ENCODE data around the gene RAB38.

RAB38 gene

DNA sequence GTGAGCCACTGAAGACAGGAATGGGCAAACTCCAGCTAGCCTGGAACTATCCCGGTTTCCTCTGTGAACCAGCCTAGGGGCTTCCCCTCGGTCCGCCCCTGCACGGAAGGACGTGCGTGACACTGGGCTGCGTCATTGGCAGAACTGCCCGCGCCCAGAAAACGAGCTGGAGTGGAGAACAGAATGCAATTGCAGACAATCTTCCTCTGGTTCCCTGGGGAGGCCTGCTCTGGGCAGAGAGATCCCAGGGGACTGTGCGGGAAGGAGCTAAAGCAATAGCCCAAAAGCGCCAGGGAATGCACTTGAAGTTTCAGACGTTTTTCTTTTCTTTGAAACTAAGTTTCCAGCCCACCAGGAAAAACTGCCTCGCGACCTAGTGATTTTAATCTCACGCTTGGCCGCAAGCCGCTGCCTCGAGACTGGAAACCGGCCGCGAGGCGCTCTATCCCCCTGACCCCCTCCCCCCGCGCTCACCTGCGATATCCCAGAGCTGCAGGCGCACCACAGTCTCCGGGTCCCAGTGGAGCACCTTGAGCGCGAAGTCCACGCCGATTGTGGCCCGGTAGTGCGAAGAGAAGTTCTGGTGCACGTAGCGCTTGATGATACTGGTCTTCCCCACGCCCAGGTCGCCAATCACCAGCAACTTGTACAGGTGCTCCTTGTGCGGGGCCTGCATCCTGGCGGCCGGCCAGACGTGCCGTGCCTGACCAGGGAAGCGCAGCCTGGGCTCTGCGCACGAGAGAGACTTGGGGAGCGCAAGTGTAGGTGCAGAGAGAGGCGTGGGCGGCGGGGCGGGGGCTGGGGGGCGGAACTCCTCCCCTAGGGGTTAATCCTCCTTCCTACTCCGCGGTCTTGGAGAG is at the start of gene RAB38:
RAB38 (minus strand) TSS at position 735 of the 860 bp plus-strand sequence; CDS start at position 676, 59 bp downstream.
- DNase-seq (ENCODE audit: low read depth) = no peak

DNA sequence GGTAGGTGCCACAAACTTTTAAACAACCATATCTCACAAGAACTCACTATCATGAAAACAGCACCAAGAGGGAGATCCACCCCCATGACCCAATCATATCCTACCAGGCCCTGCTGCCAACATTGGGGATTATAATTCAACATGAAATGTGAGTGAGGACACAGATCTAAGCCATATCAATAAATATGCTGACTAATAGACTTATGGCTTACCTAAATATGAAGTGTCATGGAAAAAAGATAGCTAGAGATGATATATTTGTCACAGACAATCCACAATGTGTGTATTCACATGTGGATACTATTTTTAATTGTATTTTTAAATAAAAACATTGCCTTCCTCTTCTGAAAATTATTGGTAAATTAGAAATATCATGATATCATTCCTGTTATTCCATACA is 38.2 kb upstream of the RAB38 start:
- no peak for DNase-seq (ENCODE audit: low read depth)

DNA sequence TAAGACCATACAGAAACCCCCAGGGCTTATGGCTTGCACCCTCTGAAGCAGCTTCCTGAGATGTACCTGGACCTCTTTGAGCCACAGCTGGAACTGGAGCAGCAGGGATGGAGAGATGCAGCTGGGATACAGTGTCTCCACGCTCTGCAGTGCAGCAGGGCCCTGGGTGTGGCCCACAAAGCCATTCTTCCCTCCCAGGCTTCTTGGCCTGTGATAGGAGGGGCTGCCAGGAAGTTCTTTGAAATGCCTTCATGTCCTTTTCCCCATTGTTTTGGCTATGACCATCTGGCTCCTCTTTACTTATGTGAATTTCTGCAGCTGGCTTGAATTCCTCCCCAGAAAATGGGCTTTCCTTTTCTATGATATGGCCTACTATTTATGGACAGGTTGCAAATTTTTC is 37.1 kb upstream of the RAB38 start:
- no peak for DNase-seq (ENCODE audit: low read depth)

DNA sequence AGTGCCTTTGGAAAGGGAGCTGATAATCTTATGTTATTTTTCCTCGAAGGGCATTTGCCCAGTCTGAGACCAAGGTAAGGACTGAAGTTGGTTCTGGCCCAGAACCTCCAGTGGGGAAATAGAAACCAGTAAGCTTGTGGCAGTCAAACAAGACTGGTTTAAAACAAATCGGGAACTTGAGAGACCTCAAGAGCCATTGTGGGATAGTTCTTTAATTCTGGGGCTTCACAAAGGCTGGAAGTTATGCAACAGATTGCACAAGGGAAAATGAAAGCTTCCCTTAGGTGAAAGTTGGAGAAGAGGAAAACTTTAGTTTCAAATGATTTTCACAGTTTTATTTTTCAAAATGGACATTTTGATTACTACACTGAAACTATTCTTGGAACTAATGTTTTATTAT is 33.5 kb upstream of the RAB38 start:
- DNase-seq (ENCODE audit: low read depth) = no peak

DNA sequence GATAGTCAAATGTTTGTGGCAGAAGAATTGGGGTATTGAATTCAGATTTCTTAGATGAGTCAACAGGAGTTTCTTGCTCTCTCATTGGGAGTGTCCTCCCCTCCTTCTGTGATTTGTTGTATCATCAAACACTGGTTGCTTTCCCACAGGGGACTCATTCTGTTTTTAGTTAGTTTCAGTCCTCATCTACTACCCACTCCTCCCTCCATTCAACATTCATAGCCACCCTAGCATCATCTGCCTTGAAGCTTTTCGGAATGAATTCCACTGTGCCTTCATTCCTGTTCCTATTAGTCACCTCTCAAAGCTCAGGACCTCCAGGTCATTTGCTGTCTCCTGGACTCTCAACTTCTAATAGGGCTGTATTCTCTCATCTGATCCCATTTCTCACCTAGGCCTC is 31.5 kb upstream of the RAB38 start:
- no peak for DNase-seq (ENCODE audit: low read depth)

DNA sequence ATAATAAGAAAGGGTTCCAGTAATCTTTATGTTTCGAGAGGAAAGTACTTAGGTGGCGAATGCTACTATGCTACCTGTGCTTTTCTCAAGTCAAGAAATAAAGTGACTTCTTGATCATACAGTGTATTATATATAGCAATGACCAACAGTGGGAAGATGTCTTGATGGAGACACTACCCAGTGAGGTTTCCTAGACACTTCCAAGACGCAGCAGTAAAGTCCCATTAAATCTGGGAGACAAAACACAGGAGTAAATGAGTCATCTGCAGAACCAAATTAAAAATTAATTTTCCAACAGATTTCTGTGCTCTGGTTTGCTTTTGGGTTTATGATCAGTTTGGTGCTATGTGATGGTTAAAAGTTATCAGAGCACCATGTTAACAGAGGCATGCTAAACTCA is 29.1 kb upstream of the RAB38 start:
- DNase-seq (ENCODE audit: low read depth) = no peak

DNA sequence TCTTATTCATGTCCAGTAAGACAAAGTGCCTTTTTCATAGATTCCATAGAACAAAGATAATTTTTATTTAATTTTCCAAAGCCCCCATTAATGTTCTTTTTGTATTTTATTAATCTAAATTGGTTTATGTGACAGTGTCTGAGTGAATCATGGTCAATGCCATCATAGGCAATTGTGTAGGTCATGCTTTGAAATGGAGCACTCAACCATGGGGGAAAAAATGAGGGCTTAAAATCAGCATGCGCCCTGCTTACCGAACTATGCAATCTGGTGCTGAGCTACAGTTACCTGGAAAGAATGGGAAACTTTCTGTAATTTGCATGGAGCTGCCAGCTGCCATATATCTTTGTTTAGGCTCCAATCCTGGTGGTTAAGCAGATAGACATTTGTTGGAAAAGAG is 28.4 kb upstream of the RAB38 start:
- no peak for DNase-seq (ENCODE audit: low read depth)

DNA sequence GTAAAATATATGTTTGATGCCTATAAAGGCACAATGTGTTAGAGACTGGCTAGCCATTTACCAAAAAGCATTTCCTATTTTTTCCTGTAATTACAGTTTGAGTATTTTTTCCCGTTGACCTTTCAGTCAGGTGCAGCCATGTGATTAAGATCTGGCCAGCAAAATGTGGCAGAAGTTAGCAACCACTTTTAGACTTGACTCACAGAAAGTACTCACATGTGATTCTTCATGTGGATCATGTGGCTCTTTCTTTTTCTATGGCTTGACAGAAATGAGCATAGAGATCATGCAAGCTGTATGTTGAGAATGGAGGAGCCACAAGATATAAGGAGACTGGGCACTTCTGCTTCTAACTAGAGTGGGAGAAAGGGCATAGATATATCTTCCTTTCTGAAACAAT is 27.3 kb upstream of the RAB38 start:
- DNase-seq (ENCODE audit: low read depth) = no peak

DNA sequence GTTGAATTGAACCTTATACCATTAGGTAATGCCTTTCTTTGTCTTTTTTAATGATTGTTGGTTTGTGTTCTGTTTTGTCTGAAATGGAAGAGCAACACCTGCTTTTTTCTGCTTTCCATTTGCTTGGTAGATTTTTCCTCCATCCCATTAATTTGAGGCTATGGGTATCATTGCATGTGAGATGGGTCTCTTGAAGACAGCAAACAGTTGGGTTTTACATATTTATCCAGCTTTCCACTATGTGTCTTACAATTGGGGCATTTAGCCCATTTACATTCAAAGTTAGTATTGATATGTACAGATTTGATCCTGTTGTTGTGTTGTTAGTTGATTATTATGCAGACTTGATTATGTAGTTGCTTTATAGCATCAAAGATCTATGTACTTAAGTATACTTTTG is 21.1 kb upstream of the RAB38 start:
- no peak for DNase-seq (ENCODE audit: low read depth)

DNA sequence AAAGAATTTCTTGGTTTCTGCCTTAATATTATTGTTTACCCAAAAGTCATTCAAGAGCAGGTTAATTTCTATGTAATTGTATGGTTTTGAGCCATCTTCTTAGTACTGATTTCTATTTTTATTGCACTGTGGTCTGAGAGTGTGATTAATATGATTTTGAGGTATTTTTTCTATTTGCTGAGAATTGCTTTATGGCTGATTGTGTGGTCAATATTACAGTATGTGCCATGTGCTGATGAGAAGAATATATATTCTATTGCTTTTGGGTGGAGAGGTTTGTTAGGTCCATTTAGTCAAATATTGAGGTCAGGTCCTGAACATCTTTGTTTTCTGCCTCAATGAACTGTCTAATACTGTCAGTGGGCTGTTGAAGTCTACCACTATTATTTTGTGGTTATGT is 20.7 kb upstream of the RAB38 start:
- no peak for DNase-seq (ENCODE audit: low read depth)

DNA sequence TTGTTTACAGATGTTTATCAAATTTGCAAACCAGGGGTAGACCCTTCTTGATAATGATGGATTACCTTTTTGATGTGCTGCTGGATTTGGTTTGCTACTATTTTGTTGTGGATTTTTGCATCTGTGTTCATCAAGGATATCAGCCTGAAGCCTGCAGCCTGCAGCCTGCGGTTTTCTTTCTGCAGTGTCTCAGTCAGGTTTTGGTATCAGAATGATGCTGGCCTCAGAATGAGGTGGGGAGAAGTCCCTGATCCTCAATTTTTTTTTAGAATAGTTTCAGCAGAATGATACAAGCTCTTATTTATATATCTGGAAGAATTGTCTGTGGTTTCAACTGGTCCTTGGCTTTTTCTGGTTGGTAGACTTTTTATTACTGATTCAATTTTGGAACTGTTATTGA is 19.7 kb upstream of the RAB38 start:
- no peak for DNase-seq (ENCODE audit: low read depth)

DNA sequence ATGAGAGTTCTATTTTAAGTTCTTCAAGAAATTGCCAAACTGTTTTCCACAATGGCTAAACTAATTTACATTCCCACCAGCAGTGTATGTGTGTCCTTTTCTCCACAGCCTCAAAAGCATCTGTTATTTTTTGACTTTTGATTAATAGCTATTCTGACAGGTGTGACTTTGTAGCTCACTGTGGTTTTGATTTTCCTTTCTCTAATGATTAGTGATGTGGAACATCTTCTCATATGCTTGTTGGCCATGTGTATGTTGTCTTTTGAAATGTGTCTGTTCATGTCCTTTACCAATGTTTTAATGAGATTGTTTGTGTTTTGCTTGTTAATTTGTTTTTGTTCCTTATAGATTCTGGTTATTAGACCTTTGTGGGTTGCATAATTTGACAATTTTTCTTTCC is 18.0 kb upstream of the RAB38 start:
- DNase-seq (ENCODE audit: low read depth) = no peak

DNA sequence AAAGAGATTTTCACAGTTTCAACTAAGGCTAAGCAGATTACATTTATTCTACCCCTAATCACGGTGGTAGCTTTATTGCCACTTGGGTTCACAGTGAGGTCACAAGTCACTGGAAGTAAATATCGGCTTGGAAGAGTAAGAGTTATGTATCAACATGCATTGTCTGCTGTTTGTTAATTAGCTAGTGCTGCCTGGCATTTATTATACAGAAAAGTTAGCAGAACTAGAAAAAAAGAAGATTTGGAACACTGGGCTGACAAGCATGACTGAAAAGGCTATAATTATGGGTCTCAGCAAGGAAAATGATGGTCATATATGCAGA is 13.7 kb upstream of the RAB38 start:
- DNase-seq (ENCODE audit: low read depth) = no peak

DNA sequence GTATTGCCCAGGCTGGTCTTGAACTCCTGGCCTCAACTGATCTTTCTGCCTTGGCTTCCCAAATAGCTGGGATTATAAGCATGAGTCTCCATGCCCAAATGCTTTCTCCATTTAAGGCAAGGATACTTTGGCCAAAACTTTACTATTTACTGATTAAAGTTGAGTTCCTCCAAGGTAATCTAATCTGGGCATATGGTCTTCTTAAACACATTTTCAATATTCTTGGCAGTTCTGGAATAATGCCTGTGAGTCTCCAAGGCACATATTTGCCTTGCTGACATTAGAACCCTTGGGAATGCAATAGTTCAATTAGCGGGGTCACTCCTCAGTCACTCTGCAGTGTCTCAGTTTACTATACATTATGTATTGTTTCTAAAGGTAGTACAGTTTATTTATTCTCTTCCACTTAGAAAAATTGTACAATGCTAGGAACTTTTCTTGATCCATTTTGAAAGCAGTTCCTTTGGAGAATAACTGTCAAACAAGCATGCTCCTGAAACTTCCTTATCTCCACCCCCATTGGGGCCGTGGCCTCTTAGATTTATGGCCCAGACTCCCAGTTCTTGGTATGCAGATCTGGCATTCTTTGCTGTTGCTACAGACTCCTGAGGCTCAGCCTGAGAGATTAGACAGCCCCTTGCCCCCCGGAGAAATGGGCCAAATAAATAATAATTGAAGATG is 13.1 kb upstream of the RAB38 start:
- DNase-seq (ENCODE audit: low read depth) = no peak

DNA sequence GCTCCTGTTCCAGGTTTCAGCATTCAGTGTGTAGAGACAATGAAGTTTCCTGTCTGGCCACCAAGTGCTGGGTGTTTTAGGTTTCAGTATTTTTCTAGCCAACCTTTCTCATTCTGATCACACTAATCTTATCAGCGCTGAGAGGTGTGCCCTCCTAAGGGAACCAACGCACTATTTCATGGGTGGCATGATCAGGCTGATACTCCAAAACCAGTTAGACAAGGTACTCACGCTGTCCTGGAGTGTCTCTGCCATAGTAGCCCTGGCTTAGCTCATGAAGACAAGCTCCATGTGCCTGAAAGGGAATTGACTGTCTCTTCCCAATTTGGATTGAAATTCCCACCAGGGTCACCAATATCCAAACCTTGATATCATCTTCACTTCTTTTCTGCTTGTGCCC is 8.0 kb upstream of the RAB38 start:
- DNase-seq (ENCODE audit: low read depth) = no peak

DNA sequence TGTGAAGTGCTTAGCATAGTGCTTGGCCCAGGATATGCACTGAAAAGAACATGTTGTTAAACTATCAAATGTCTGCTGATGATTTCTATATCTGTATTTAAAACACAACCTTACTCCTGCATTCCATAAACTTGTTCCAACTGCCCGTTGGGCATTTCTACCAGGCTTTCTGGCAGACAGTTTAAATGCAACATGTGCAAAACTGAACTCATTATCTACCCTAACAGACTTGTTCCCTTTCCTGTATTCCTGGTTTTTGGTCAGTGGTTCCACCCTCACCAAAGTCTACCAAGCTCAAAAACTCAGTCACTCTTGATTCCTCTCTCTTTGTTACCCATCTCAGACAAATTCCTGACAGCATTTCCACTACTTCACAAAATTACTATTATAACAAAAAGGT is 6.5 kb upstream of the RAB38 start:
- DNase-seq (ENCODE audit: low read depth) = no peak

DNA sequence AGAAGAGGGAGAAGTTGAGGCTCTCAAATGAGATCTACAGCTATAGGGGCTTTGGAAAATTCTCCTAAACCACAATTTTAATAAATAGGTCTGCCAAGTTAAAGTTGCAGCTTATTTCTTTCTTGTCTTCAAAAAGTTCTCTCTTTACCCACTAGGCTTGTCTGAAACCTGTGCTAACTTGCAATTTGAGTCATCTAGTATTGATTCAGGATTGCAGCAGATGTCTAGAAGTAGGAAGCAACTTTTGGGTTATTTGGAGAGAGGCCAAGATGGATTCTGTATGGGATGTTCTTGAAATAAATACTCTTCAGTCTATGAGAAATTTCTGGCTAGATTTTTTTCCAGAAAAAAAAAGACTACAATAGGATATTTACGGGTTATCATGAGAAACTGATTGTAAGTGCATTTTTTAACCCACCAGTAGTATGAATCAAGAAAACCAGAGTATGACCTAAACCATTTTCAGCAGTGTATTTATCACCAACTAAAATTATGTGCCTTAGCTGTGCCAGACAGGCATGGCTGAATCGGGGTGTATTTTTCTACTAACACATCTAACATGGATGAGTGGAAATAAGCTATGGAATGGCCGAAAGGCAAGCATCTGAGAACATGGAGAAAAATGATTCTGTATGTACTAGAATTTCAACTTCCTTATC is 4.9 kb upstream of the RAB38 start:
- no peak for DNase-seq (ENCODE audit: low read depth)

DNA sequence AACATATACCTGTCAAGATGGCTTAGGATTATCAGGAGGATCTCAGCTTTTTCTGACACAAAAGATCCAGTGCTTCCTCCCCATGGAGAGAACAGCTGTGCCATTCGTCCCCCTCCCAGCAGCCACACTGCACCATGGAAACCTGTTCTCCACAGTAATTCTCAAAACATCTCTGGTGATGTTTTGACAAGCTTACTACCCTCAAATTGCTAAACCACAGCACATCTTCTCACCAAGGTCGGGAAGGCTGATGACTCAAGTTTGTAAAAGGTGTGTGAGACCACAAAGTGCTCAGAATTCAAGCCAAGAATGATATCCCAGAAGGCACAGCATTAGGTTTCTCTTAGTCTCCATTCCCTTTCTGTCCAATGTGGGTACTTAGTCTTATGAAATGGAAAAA is 3.9 kb upstream of the RAB38 start:
- no peak for DNase-seq (ENCODE audit: low read depth)

DNA sequence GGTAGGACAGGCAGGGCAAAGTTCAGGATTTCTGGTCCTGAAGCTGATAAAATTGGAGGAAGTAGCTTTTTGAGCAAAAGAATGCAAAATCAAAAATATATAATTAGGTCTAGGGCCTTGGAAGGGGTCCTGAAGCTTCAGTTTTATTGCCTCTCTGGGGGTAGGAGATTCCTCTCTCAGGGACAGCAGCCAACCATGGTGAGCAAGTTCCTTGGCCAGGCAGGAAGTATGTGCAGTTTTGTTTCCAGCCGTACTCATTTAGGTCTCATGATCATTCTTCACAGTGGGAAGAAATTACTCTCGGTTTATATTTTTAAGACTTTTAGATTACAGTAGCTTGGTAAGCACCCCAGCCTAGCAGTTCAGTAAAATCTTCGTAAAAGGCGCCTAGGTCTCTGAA is 2.9 kb upstream of the RAB38 start:
- DNase-seq (ENCODE audit: low read depth) = no peak

DNA sequence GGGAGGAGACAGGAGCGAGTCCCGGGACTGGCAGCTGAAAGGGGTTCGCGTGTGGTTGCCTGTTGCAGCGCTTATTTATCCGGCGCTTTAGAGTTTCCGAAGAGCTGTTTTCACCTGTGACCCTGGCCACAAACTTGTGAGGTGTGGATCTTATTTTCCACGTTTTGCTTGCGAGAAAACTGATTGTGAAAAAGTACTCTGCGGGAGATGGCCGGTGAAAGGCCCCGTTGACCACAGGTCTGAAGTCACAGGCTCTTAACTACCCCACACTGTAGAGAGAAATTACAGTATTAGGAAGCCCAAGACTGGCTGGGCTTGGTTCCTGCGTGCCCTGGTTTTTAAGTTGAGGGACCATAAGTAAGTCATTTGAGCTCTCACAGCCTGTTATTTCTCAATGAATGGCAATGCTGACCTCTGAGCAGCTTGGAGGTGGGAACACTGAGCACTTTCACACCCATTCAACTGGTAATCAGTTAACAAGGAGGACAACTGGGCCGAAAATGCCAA is 379 bp upstream of the RAB38 start:
- no peak for DNase-seq (ENCODE audit: low read depth)

DNA sequence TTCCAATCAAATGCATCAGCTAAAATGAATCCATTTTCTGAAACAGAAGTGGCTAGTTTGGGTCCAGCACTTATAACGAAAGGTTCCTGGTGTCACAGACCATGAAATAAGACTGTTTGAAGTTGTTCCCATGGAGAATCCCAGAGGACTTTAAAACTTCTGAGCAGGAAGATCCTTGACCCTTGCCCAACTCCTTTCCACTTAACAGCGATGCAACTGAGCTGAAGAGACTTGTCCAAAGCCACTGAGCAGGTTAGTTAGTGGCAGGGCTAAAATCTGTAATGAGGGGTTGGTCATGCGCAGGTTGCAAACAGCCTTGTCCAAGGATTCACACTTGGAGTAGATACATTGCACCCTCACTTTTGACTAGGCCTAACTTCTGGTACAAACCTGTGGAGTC is 1.3 kb downstream of the RAB38 start:
- no peak for DNase-seq (ENCODE audit: low read depth)

DNA sequence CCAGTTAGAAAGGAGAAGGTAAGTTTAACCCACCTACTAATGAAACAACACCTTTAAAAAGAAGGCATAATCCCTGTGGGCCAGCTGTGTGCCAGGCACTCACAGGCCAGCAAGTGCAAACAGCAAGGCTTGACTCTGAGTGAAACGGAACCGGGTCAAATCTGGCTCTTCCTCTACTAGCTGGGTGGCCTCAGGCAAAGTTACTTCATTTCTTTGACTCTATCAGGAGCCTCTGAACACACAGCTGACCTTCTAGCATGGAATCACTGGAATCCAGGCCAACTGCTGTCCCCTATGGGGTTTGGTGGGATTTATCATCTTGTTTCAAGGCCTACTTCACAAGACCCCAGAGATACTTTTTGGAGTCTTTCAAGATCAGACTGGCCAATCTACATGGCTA is 3.3 kb downstream of the RAB38 start:
- no peak for DNase-seq (ENCODE audit: low read depth)

DNA sequence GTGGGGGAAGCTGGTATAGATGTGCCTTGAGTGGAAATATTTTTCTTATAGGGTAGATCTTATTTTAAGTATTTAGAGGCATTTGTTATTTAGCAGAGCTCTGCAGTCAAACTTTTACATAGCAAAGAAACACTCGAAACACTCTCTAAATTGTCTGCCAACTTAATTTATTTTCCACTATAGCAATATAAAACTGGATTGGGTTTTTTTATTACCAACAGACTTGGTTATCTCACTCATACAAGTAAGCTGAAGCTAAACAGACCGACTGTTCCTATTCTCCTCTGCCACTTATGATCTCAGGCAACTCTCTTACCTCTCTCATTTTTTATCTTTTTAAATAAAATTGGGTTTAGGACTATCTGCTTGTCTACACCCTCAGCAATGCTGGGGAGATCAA is 4.6 kb downstream of the RAB38 start:
- no peak for DNase-seq (ENCODE audit: low read depth)

Data from HS-27A (cell line).